Measurements from ENCODE around the gene TMEM218. TPM values are rescaled to one million over a fixed set of nuclear protein-coding genes. Genes with fewer than 3 reads are reported as not detected.

Gene TMEM218
- total and polyA plus RNA-seq, 7 donors, result 12.0 to 34.6 (median 23.3) TPM

GRCh38 chr11:125123947-125124617 is 12.7 kb upstream of the TMEM218 start:
- Histone ChIP-seq H3K9me3 (no peaks in the 10 kb centered on the region), H3K27ac (no peak overlapping the region), H3K36me3 (no peaks in the 10 kb centered on the region), H3K27me3 (peaks cover 0 to 2% (median 0%) of the 10 kb centered on the region in 3 donors), H3K4me3 (no peak overlapping the region), H3K4me1 (no peaks in the 10 kb centered on the region)
- WGBS, 2 donors, result 57 to 68% methylated on average over 10 of the region's 10 CpGs
- no peak for DNase-seq
- intact Hi-C loops (cut with DNase I), result no loop called here
- TF ChIP-seq POLR2AphosphoS5 (IDR thresholded peaks at IDR 0.05), result no peak
- no peak for TF ChIP-seq CTCF (IDR thresholded peaks at IDR 0.05)
- TF ChIP-seq EP300 (IDR thresholded peaks at IDR 0.05), result no peak
- TF ChIP-seq POLR2A (IDR thresholded peaks at IDR 0.05), result no peak

GRCh38 chr11:125123194-125123946 is 11.9 kb upstream of the TMEM218 start:
- intact Hi-C loops (cut with DNase I), result no loop called here
- no peaks in the 10 kb centered on the region for H3K36me3 ChIP-seq
- WGBS, 2 donors, result 81 to 85% methylated on average over 4 of the region's 4 CpGs
- no peaks in the 10 kb centered on the region for H3K9me3 ChIP-seq
- no peak overlapping the region for H3K4me3 ChIP-seq
- H3K27me3 ChIP-seq, result no peaks in the 10 kb centered on the region
- H3K4me1 ChIP-seq, result no peaks in the 10 kb centered on the region
- DNase-seq, result no peak
- no peak for TF ChIP-seq EP300 (IDR thresholded peaks at IDR 0.05)
- TF ChIP-seq POLR2AphosphoS5 (IDR thresholded peaks at IDR 0.05), result no peak
- no peak for TF ChIP-seq CTCF (IDR thresholded peaks at IDR 0.05)
- TF ChIP-seq POLR2A (IDR thresholded peaks at IDR 0.05), result no peak
- no peak overlapping the region for H3K27ac ChIP-seq

- intact Hi-C loops (cut with DNase I), result no loop called here
- no peak for TF ChIP-seq EP300 (IDR thresholded peaks at IDR 0.05)
- no peak for TF ChIP-seq POLR2A (IDR thresholded peaks at IDR 0.05)
- no peak for TF ChIP-seq POLR2AphosphoS5 (IDR thresholded peaks at IDR 0.05)
- TF ChIP-seq CTCF (IDR thresholded peaks at IDR 0.05), result no peak
- no peak for DNase-seq
- WGBS, 2 donors, result 71 to 74% methylated on average over 4 of the region's 4 CpGs
- Histone ChIP-seq H3K36me3 (no peaks in the 10 kb centered on the region), H3K9me3 (no peaks in the 10 kb centered on the region), H3K27ac (no peak overlapping the region), H3K4me1 (no peaks in the 10 kb centered on the region), H3K27me3 (no peaks in the 10 kb centered on the region), H3K4me3 (no peak overlapping the region)
Observed at GRCh38 chr11:125117429-125117828, 6.0 kb upstream of the TMEM218 start.

- no peak for DNase-seq
- WGBS, 2 donors, result 63 to 72% methylated on average over 8 of the region's 8 CpGs
- Histone ChIP-seq H3K27ac (no peak overlapping the region), H3K9me3 (no peaks in the 10 kb centered on the region), H3K27me3 (no peaks in the 10 kb centered on the region), H3K36me3 (no peaks in the 10 kb centered on the region), H3K4me3 (no peak overlapping the region), H3K4me1 (peaks cover 0 to 9% (median 9%) of the 10 kb centered on the region in 4 donors)
- intact Hi-C loops (cut with DNase I), result loop anchor here (5.0 kb wide), 3 partner anchors 162 to 478 kb away; partner anchors contain the start of genes CCDC15 and STT3A
- no peak for TF ChIP-seq POLR2AphosphoS5 (IDR thresholded peaks at IDR 0.05)
- no peak for TF ChIP-seq EP300 (IDR thresholded peaks at IDR 0.05)
- TF ChIP-seq POLR2A (IDR thresholded peaks at IDR 0.05), result no peak
- TF ChIP-seq CTCF (IDR thresholded peaks at IDR 0.05), result no peak
Observed at GRCh38 chr11:125114518-125114917, 3.1 kb upstream of the TMEM218 start.
